ENCODE measurements around the gene HNRNPL.
"Not testable (repeated sequence)": the region's sequence is repeated elsewhere in the genome, so short reads cannot be mapped to it uniquely, and the experiment has no call there.

The HNRNPL gene

GRCh38 chr19:38803543-38803942 lies 46.2 kb downstream of the HNRNPL start:
- in situ Hi-C loops (cut with MboI; ENCODE audit: low sequenced_read_pairs), result no loop called here

GRCh38 chr19:38801359-38802095 lies 48.3 kb downstream of the HNRNPL start:
- in situ Hi-C loops (cut with MboI; ENCODE audit: low sequenced_read_pairs), result no loop called here

- in situ Hi-C loops (cut with MboI; ENCODE audit: low sequenced_read_pairs), result no loop called here
Measured at GRCh38 chr19:38800577-38801347, 49.0 kb downstream of the HNRNPL start.

- in situ Hi-C loops (cut with MboI; ENCODE audit: low sequenced_read_pairs), result no loop called here
Measured at GRCh38 chr19:38799104-38799503, 50.7 kb downstream of the HNRNPL start.

- in situ Hi-C loops (cut with MboI; ENCODE audit: low sequenced_read_pairs), result not testable (repeated sequence)
Measured at GRCh38 chr19:38797781-38798180, 52.0 kb downstream of the HNRNPL start.

- in situ Hi-C loops (cut with MboI; ENCODE audit: low sequenced_read_pairs), result no loop called here
Measured at GRCh38 chr19:38796154-38796553, 53.6 kb downstream of the HNRNPL start.

- in situ Hi-C loops (cut with MboI; ENCODE audit: low sequenced_read_pairs), result no loop called here
Measured at GRCh38 chr19:38795549-38795948, 54.2 kb downstream of the HNRNPL start.

GRCh38 chr19:38793671-38794070 lies 56.1 kb downstream of the HNRNPL start:
- in situ Hi-C loops (cut with MboI; ENCODE audit: low sequenced_read_pairs), result no loop called here

- in situ Hi-C loops (cut with MboI; ENCODE audit: low sequenced_read_pairs), result no loop called here
Measured at GRCh38 chr19:38793177-38793576, 56.6 kb downstream of the HNRNPL start.

GRCh38 chr19:38792250-38793111 lies 57.3 kb downstream of the HNRNPL start:
- in situ Hi-C loops (cut with MboI; ENCODE audit: low sequenced_read_pairs), result no loop called here

GRCh38 chr19:38791451-38792064 lies 58.2 kb downstream of the HNRNPL start:
- in situ Hi-C loops (cut with MboI; ENCODE audit: low sequenced_read_pairs), result not testable (repeated sequence)

GRCh38 chr19:38790507-38791403 lies 59.0 kb downstream of the HNRNPL start:
- in situ Hi-C loops (cut with MboI; ENCODE audit: low sequenced_read_pairs), result not testable (repeated sequence)

- in situ Hi-C loops (cut with MboI; ENCODE audit: low sequenced_read_pairs), result no loop called here
Measured at GRCh38 chr19:38788478-38789243, 61.1 kb downstream of the HNRNPL start, which contains the start of gene LGALS7B. LGALS7B (plus strand) TSS chr19:38789200; CDS start chr19:38789227, 27 bp downstream.

GRCh38 chr19:38786572-38787265 lies 63.1 kb downstream of the HNRNPL start:
- in situ Hi-C loops (cut with MboI; ENCODE audit: low sequenced_read_pairs), result no loop called here
